Measurements from ENCODE around the gene CCDC18.
"Not testable (repeated sequence)": the region's sequence is repeated elsewhere in the genome, so short reads cannot be mapped to it uniquely, and the experiment has no call there.

The CCDC18 gene

GRCh38 chr1:93180723-93181613 lies at the start of gene CCDC18:
Gene CCDC18 (plus strand): TSS chr1:93180724. CDS start chr1:93183362, 2,638 bp downstream.
- no peak for DNase-seq (ENCODE audit: low read depth, low spot score)

- DNase-seq (ENCODE audit: low read depth, low spot score), result no peak
Observed at GRCh38 chr1:93132638-93133037, 47.9 kb upstream of the CCDC18 start.

GRCh38 chr1:93136445-93136844 lies 44.1 kb upstream of the CCDC18 start:
- DNase-seq (ENCODE audit: low read depth, low spot score), result no peak

- no peak for DNase-seq (ENCODE audit: low read depth, low spot score)
Observed at GRCh38 chr1:93137604-93138292, 42.8 kb upstream of the CCDC18 start.

GRCh38 chr1:93140106-93140505 lies 40.4 kb upstream of the CCDC18 start:
- DNase-seq (ENCODE audit: low read depth, low spot score), result no peak

- no peak for DNase-seq (ENCODE audit: low read depth, low spot score)
Observed at GRCh38 chr1:93142161-93142560, 38.4 kb upstream of the CCDC18 start.

GRCh38 chr1:93143136-93143535 lies 37.4 kb upstream of the CCDC18 start:
- no peak for DNase-seq (ENCODE audit: low read depth, low spot score)

GRCh38 chr1:93143769-93144168 lies 36.8 kb upstream of the CCDC18 start:
- no peak for DNase-seq (ENCODE audit: low read depth, low spot score)

GRCh38 chr1:93148001-93148400 lies 32.5 kb upstream of the CCDC18 start:
- DNase-seq (ENCODE audit: low read depth, low spot score), result no peak

GRCh38 chr1:93150729-93151128 lies 29.8 kb upstream of the CCDC18 start:
- no peak for DNase-seq (ENCODE audit: low read depth, low spot score)

GRCh38 chr1:93151474-93151873 lies 29.1 kb upstream of the CCDC18 start:
- no peak for DNase-seq (ENCODE audit: low read depth, low spot score)

GRCh38 chr1:93152835-93153234 lies 27.7 kb upstream of the CCDC18 start:
- no peak for DNase-seq (ENCODE audit: low read depth, low spot score)

GRCh38 chr1:93154898-93155297 lies 25.6 kb upstream of the CCDC18 start:
- DNase-seq (ENCODE audit: low read depth, low spot score), result no peak

GRCh38 chr1:93155335-93155734 lies 25.2 kb upstream of the CCDC18 start:
- no peak for DNase-seq (ENCODE audit: low read depth, low spot score)

GRCh38 chr1:93159337-93159736 lies 21.2 kb upstream of the CCDC18 start:
- no peak for DNase-seq (ENCODE audit: low read depth, low spot score)

GRCh38 chr1:93163314-93163713 lies 17.2 kb upstream of the CCDC18 start:
- not testable (repeated sequence) for DNase-seq (ENCODE audit: low read depth, low spot score)

- DNase-seq (ENCODE audit: low read depth, low spot score), result no peak
Observed at GRCh38 chr1:93164816-93165215, 15.7 kb upstream of the CCDC18 start.

GRCh38 chr1:93165895-93166294 lies 14.6 kb upstream of the CCDC18 start:
- not testable (repeated sequence) for DNase-seq (ENCODE audit: low read depth, low spot score)

- DNase-seq (ENCODE audit: low read depth, low spot score), result no peak
Observed at GRCh38 chr1:93167006-93167405, 13.5 kb upstream of the CCDC18 start.

- not testable (repeated sequence) for DNase-seq (ENCODE audit: low read depth, low spot score)
Observed at GRCh38 chr1:93170141-93170678, 10.3 kb upstream of the CCDC18 start.

- no peak for DNase-seq (ENCODE audit: low read depth, low spot score)
Observed at GRCh38 chr1:93171549-93172034, 8.9 kb upstream of the CCDC18 start.

GRCh38 chr1:93172778-93173177 lies 7.7 kb upstream of the CCDC18 start:
- no peak for DNase-seq (ENCODE audit: low read depth, low spot score)

Measured in ELF-1 (cell line).